IMR-90 (cell line): ENCODE measurements around the gene ZFAND5. TPM values are rescaled to one million over a fixed set of nuclear protein-coding genes. Genes with fewer than 3 reads are reported as not detected.

ENCODE experiments used
- ATAC-seq: fragments of 200-7000 bp; cut with Tn5 transposase; 2 replicates; pipeline ENCODE4 v1.9.1; 2020; ENCODE audit warnings: low read depth, mild to moderate bottlenecking, moderate library complexity
- BruUV-seq: library from RNA; stranded (reverse); fragments of 400-500 nt; replicated peaks from 2 replicates; lab custom pipeline; 2021; lab: Mats Ljungman, UMichigan
- CTCF ChIA-PET: fragments of 300-600 bp; formaldehyde crosslinking; extraction: SDS; loops from one replicate; lab custom pipeline; 2021; ENCODE audit warnings: antibody characterized with exemption; lab: Yijun Ruan, JAX
- POLR2A ChIA-PET: fragments of 300-600 bp; sonication (Branson Sonifier 250); formaldehyde crosslinking; loops from one replicate; lab custom pipeline; 2022; ENCODE audit warnings: antibody characterized with exemption; ENCODE audit not compliant: unreplicated experiment; lab: Charles Lee
- DNase-seq: peaks from one replicate; pipeline ENCODE4 v3.0.0; 2013
- H2AFZ ChIP-seq: replicated peaks from 2 replicates; pipeline ENCODE3; 2013; ENCODE audit warnings: low read length, mild to moderate bottlenecking; ENCODE audit not compliant: poor library complexity
- H2AK5ac ChIP-seq: 2 replicates; pipeline ENCODE4 v1.6.1; 2013; ENCODE audit warnings: low read depth, low read length, inconsistent platforms
- H2AK9ac ChIP-seq: replicated peaks from 2 replicates; pipeline ENCODE3; 2013; ENCODE audit warnings: mild to moderate bottlenecking, low read depth, low read length, moderate library complexity; ENCODE audit not compliant: poor library complexity
- H2BK120ac ChIP-seq: 2 replicates; pipeline ENCODE4 v1.6.1; 2013; ENCODE audit warnings: low read depth, low read length, inconsistent platforms
- H2BK15ac ChIP-seq: 3 replicates; pipeline ENCODE4 v1.6.1; 2013; ENCODE audit warnings: low read depth, low read length, inconsistent platforms
- H2BK20ac ChIP-seq: 2 replicates; pipeline ENCODE4 v1.6.1; 2013; ENCODE audit warnings: low read depth, mild to moderate bottlenecking, inconsistent platforms, low read length, moderate library complexity
- H2BK5ac ChIP-seq: 2 replicates; pipeline ENCODE4 v1.6.1; 2013; ENCODE audit warnings: mild to moderate bottlenecking, low read depth, low read length, inconsistent platforms; ENCODE audit not compliant: poor library complexity, severe bottlenecking
- H3K14ac ChIP-seq: replicated peaks from 2 replicates; pipeline ENCODE4 v1.6.1; 2013; ENCODE audit warnings: low read depth, low read length, inconsistent platforms
- H3K18ac ChIP-seq: 2 replicates; pipeline ENCODE4 v1.6.1; 2013; ENCODE audit warnings: low read depth, low read length, control low read depth
- H3K23ac ChIP-seq: 2 replicates; pipeline ENCODE4 v1.6.1; 2013; ENCODE audit warnings: low read depth, low read length, inconsistent platforms
- H3K27ac ChIP-seq: 2 replicates; pipeline ENCODE4 v1.5.1; 2013; ENCODE audit warnings: mild to moderate bottlenecking, control low read depth, low read length; ENCODE audit not compliant: insufficient read depth
- H3K27me3 ChIP-seq: 2 replicates; pipeline ENCODE4 v1.6.1; 2013; ENCODE audit warnings: low read length; ENCODE audit not compliant: control insufficient read depth, insufficient read depth
- H3K36me3 ChIP-seq: 2 replicates; pipeline ENCODE4 v1.6.1; 2013; ENCODE audit warnings: low read length, mixed read lengths; ENCODE audit not compliant: control insufficient read depth, insufficient read depth
- H3K4ac ChIP-seq: 2 replicates; pipeline ENCODE4 v1.6.1; 2013; ENCODE audit warnings: low read depth, low read length, inconsistent platforms
- H3K4me1 ChIP-seq: 2 replicates; pipeline ENCODE4 v1.6.1; 2013; ENCODE audit warnings: low read length, mixed read lengths; ENCODE audit not compliant: control insufficient read depth, insufficient read depth
- H3K4me2 ChIP-seq: 2 replicates; pipeline ENCODE4 v1.6.1; 2013; ENCODE audit warnings: low read depth, mild to moderate bottlenecking, control low read depth, low read length, moderate library complexity
- H3K4me3 ChIP-seq: 2 replicates; pipeline ENCODE4 v1.5.1; 2013; ENCODE audit warnings: low read depth, mild to moderate bottlenecking, control low read depth, low read length, moderate library complexity; ENCODE audit not compliant: insufficient read depth
- H3K56ac ChIP-seq: 2 replicates; pipeline ENCODE4 v1.6.1; 2013; ENCODE audit warnings: low read length, inconsistent platforms; ENCODE audit not compliant: insufficient read depth; ENCODE audit errors: extremely low read depth
- H3K79me1 ChIP-seq, 2 experiments: 2 replicates each; pipeline ENCODE4 v1.6.1; 2013; ENCODE audit warnings: low read length in 2 of 2, inconsistent platforms in 1 of 2, low read depth in 1 of 2
- H3K9ac ChIP-seq: 2 replicates; pipeline ENCODE4 v1.6.1; 2013; ENCODE audit warnings: low read depth, low read length, control low read depth
- H3K9me1 ChIP-seq: 2 replicates; pipeline ENCODE4 v1.6.1; 2013; ENCODE audit warnings: low read length, inconsistent platforms; ENCODE audit not compliant: insufficient read depth
- H3K9me3 ChIP-seq: 2 replicates; pipeline ENCODE4 v1.6.1; 2013; ENCODE audit warnings: low read length; ENCODE audit not compliant: control insufficient read depth, insufficient read depth
- H4K20me1 ChIP-seq: 2 replicates; pipeline ENCODE4 v1.6.1; 2013; ENCODE audit warnings: low read length, inconsistent platforms; ENCODE audit not compliant: insufficient read depth
- H4K5ac ChIP-seq: 2 replicates; pipeline ENCODE4 v1.6.1; 2013; ENCODE audit warnings: mild to moderate bottlenecking, low read depth, low read length, control low read depth
- H4K8ac ChIP-seq, 2 experiments: 2 replicates each; pipeline ENCODE4 v1.6.1; 2013; ENCODE audit warnings: low read depth in 2 of 2, low read length in 2 of 2, control low read depth in 1 of 2, inconsistent platforms in 1 of 2
- H4K91ac ChIP-seq: 2 replicates; pipeline ENCODE4 v1.6.1; 2013; ENCODE audit warnings: low read depth, low read length, inconsistent platforms; ENCODE audit not compliant: insufficient read depth
- BHLHE40 ChIP-seq: fragments of 150-350 bp; IDR thresholded peaks from 2 replicates; pipeline ENCODE4 v1.6.1; 2016; ENCODE audit warnings: mild to moderate bottlenecking, low read depth, low read length
- CEBPB ChIP-seq: IDR thresholded peaks from 2 replicates; pipeline ENCODE4 v1.6.1; 2012; ENCODE audit warnings: low read depth, low read length, improper control_type of control experiment
- CHD1 ChIP-seq: IDR thresholded peaks from 2 replicates; pipeline ENCODE4 v1.6.1; 2012; ENCODE audit warnings: low read depth, low read length, improper control_type of control experiment
- CTCF ChIP-seq: conservative IDR thresholded peaks from 2 replicates; pipeline ENCODE4 v1.5.1; 2012; ENCODE audit warnings: mild to moderate bottlenecking, low read depth, low read length, improper control_type of control experiment
- FOS ChIP-seq: fragments of 150-350 bp; IDR thresholded peaks from 2 replicates; pipeline ENCODE4 v1.6.1; 2016; ENCODE audit warnings: low read depth, low read length
- MAFK ChIP-seq: IDR thresholded peaks from 2 replicates; pipeline ENCODE4 v1.6.1; 2012; ENCODE audit warnings: low read depth, low read length, improper control_type of control experiment
- MAZ ChIP-seq: IDR thresholded peaks from 2 replicates; pipeline ENCODE4 v1.6.1; 2012; ENCODE audit warnings: low read depth, mild to moderate bottlenecking, low read length, improper control_type of control experiment, moderate library complexity, borderline replicate concordance
- MXI1 ChIP-seq: IDR thresholded peaks from 2 replicates; pipeline ENCODE4 v1.6.1; 2012; ENCODE audit warnings: low read depth, mild to moderate bottlenecking, low read length, moderate library complexity, borderline replicate concordance
- NFE2L2 ChIP-seq: fragments of 150-350 bp; IDR thresholded peaks from 2 replicates; pipeline ENCODE4 v1.6.1; 2016; ENCODE audit warnings: low read depth, mild to moderate bottlenecking, low read length
- POLR2A ChIP-seq: IDR thresholded peaks from 2 replicates; pipeline ENCODE4 v1.6.1; 2012; ENCODE audit warnings: mild to moderate bottlenecking, low read depth, low read length
- RAD21 ChIP-seq: IDR thresholded peaks from 2 replicates; pipeline ENCODE4 v1.6.1; 2012; ENCODE audit warnings: low read length, improper control_type of control experiment
- RCOR1 ChIP-seq: IDR thresholded peaks from 2 replicates; pipeline ENCODE4 v1.6.1; 2012; ENCODE audit warnings: mild to moderate bottlenecking, low read length, improper control_type of control experiment; ENCODE audit not compliant: insufficient replicate concordance
- RFX5 ChIP-seq: IDR thresholded peaks from 2 replicates; pipeline ENCODE4 v1.8.0; 2012; ENCODE audit warnings: low read depth, mild to moderate bottlenecking, low read length, moderate library complexity
- SMC3 ChIP-seq: fragments of 150-350 bp; IDR thresholded peaks from 2 replicates; pipeline ENCODE4 v1.6.1; 2016; ENCODE audit warnings: low read depth, mild to moderate bottlenecking, antibody characterized with exemption, low read length, moderate library complexity
- USF2 ChIP-seq: fragments of 150-350 bp; IDR thresholded peaks from 2 replicates; pipeline ENCODE4 v1.6.1; 2017; ENCODE audit warnings: mild to moderate bottlenecking, antibody characterized with exemption, low read length, low read depth
- WGBS, 2 experiments: methylation state at CpG; one replicate each; pipeline versions ENCODE4 v1.1.5 to v1.1.7; 2013; ENCODE audit warnings: missing lambda C conversion rate in 2 of 2; ENCODE audit not compliant: insufficient read length in 1 of 2; ENCODE audit errors: extremely low coverage in 2 of 2; 5-methylcytosine and 5-hydroxymethylcytosine counted together
- dilution Hi-C: fragments of 300-500 bp; cut with HindIII; formaldehyde crosslinking; loops from one replicate; pipeline ENCODE4 v1.14.3; 2018; ENCODE audit warnings: low sequenced_read_pairs; ENCODE audit not compliant: unreplicated experiment
- in situ Hi-C: fragments of 300-500 bp; cut with MboI; formaldehyde crosslinking; loops from 3 replicates; pipeline ENCODE4 v1.14.3; 2019; ENCODE audit warnings: low sequenced_read_pairs, inconsistent platforms, mixed read lengths
- intact Hi-C: fragments of 100-400 bp; cut with micrococcal nuclease; formaldehyde crosslinking; loops from 2 replicates; pipeline ENCODE4 v1.10.0; 2022
- polyA plus RNA-seq, 3 experiments: library from polyadenylated mRNA; depleted of rRNA; stranded (reverse); fragments of >200 nt; gene quantifications; 2 replicates each; pipeline ENCODE4 v1.2.3, GENCODE V29; 2012; ENCODE audit warnings: low replicate concordance in 1 of 3
- total RNA-seq: library from RNA; depleted of rRNA; stranded (reverse); fragments of >200 nt; gene quantifications from 2 replicates; pipeline ENCODE4 v1.2.3, GENCODE V29; 2012
- TF ChIP-seq, protein P1 (sequence below): fragments of 150-350 bp; IDR thresholded peaks from 2 replicates; pipeline ENCODE4 v1.6.1; 2016; ENCODE audit warnings: low read depth, mild to moderate bottlenecking, low read length, moderate library complexity, borderline replicate concordance

The ZFAND5 gene
- total and polyA plus RNA-seq, 2 of the 4 experiments (the other 2 are of a cell fraction): 35.8 to 85.2 TPM

DNA sequence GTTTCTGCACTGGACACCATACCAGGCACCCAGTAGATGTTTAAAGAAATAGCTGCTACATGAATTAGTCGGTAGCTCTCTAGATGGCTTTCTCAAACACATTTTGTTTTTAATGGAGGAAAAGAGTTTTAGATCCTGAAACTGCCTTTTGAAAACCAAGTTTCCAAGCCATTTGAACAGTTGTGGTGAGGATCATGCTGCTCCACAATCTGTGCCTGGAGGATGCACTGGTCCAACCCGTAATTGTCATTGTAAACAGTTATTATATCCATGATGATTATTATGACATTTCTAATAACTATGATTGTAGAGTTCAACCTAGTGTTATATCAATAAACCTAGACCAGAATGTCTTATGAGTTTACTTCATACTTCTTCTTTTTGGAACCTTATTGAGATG, 35.9 kb upstream of the ZFAND5 start:
- no CpG with 5 or more reads among the region's 2 CpGs for WGBS, 2 experiments
- no peaks in the 10 kb centered on the region for H4K20me1 ChIP-seq
- H3K18ac ChIP-seq: no peak overlapping the region
- H2AFZ ChIP-seq: no peak overlapping the region
- no peak overlapping the region for H3K23ac ChIP-seq
- H3K27me3 ChIP-seq: no peaks in the 10 kb centered on the region
- TF ChIP-seq CHD1 (no peak), MAFK (no peak), RFX5 (no peak), RAD21 (no peak), MXI1 (no peak), RCOR1 (no peak), POLR2A (no peak), MAZ (no peak), CTCF (no peak), FOS (no peak), NFE2L2 (no peak), SMC3 (no peak), BHLHE40 (no peak), CEBPB (no peak), USF2 (no peak)
- TF ChIP-seq, protein P1, sequence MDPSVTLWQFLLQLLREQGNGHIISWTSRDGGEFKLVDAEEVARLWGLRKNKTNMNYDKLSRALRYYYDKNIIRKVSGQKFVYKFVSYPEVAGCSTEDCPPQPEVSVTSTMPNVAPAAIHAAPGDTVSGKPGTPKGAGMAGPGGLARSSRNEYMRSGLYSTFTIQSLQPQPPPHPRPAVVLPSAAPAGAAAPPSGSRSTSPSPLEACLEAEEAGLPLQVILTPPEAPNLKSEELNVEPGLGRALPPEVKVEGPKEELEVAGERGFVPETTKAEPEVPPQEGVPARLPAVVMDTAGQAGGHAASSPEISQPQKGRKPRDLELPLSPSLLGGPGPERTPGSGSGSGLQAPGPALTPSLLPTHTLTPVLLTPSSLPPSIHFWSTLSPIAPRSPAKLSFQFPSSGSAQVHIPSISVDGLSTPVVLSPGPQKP: no peak
- H2BK5ac ChIP-seq: no peak overlapping the region
- intact Hi-C loops: no loop called here
- H3K4me3 ChIP-seq: no peak overlapping the region
- ChIA-PET POLR2A (no interaction called here), CTCF (interaction anchor here (0.6 to 1.3 kb wide), 4 partner anchors 10 to 41 kb away, joined by 3 to 5 read pairs (median 4); no protein-coding TSS in a partner anchor)
- peaks cover 3% of the 10 kb centered on the region; the same call in 1 of the 2 replicates for H3K9me1 ChIP-seq
- no peak overlapping the region for H3K4me2 ChIP-seq
- H2BK15ac ChIP-seq: no peak overlapping the region
- H4K91ac ChIP-seq: no peak overlapping the region
- BruUV-seq: no TSS peak
- H4K5ac ChIP-seq: no peak overlapping the region
- H3K27ac ChIP-seq: no peak overlapping the region
- no peaks in the 10 kb centered on the region for H3K36me3 ChIP-seq
- H2BK120ac ChIP-seq: no peak overlapping the region
- no peak for ATAC-seq
- no peak overlapping the region for H2AK5ac ChIP-seq
- no peaks in the 10 kb centered on the region for H3K9me3 ChIP-seq
- peaks cover 4% of the 10 kb centered on the region for H3K4me1 ChIP-seq
- DNase-seq: no peak
- no peaks in the 10 kb centered on the region for H3K79me1 ChIP-seq
- no peak overlapping the region for H2AK9ac ChIP-seq
- H3K14ac ChIP-seq: no peak overlapping the region
- H4K8ac ChIP-seq: no peak overlapping the region
- H3K4ac ChIP-seq: no peak overlapping the region
- no peak overlapping the region for H2BK20ac ChIP-seq
- no peak overlapping the region for H3K9ac ChIP-seq
- H3K56ac ChIP-seq: no peak overlapping the region
- in situ Hi-C loops: no loop called here
- dilution Hi-C loops: no loop called here
